NCI-H2227 (cell line): ENCODE results near the gene PLD2.
"Not testable (repeated sequence)": the region's sequence is repeated elsewhere in the genome, so short reads cannot be mapped to it uniquely, and the experiment has no call there.

Source experiments
- DNase-seq: peaks from one replicate; lab custom pipeline; 2025; ENCODE audit not compliant: unreplicated experiment; lab: John Stamatoyannopoulos, UW

The PLD2 gene

GRCh38 chr17:4854111-4854681 lies 47.2 kb downstream of the PLD2 start:
- DNase-seq = peak; percentile 13

GRCh38 chr17:4856271-4856936 lies 49.5 kb downstream of the PLD2 start:
- DNase-seq = no peak

GRCh38 chr17:4856937-4857314 lies 50.0 kb downstream of the PLD2 start:
- no peak for DNase-seq

GRCh38 chr17:4857347-4857746 lies 50.4 kb downstream of the PLD2 start:
- DNase-seq = not testable (repeated sequence)

GRCh38 chr17:4858068-4858881 lies 51.3 kb downstream of the PLD2 start:
- no peak for DNase-seq

GRCh38 chr17:4858882-4859260 lies 51.9 kb downstream of the PLD2 start:
- no peak for DNase-seq

GRCh38 chr17:4859816-4860625 lies 53.1 kb downstream of the PLD2 start:
- no peak for DNase-seq

- no peak for DNase-seq
Measured at GRCh38 chr17:4860651-4861050, 53.7 kb downstream of the PLD2 start.

- DNase-seq = no peak
Measured at GRCh38 chr17:4861052-4861451, 54.1 kb downstream of the PLD2 start.

GRCh38 chr17:4862720-4863119 lies 55.8 kb downstream of the PLD2 start:
- DNase-seq = no peak

- DNase-seq = no peak
Measured at GRCh38 chr17:4863321-4863720, 56.4 kb downstream of the PLD2 start.

GRCh38 chr17:4867535-4867934 lies 60.6 kb downstream of the PLD2 start:
- DNase-seq = not testable (repeated sequence)

- DNase-seq = not testable (repeated sequence)
Measured at GRCh38 chr17:4869058-4869998, 62.4 kb downstream of the PLD2 start.

GRCh38 chr17:4870855-4871254 lies 63.9 kb downstream of the PLD2 start:
- DNase-seq = no peak

- no peak for DNase-seq
Measured at GRCh38 chr17:4872786-4873185, 65.8 kb downstream of the PLD2 start.
